ENCODE results near the gene C2CD5.
"Not testable (repeated sequence)": the region's sequence is repeated elsewhere in the genome, so short reads cannot be mapped to it uniquely, and the experiment has no call there.

The C2CD5 gene

DNA sequence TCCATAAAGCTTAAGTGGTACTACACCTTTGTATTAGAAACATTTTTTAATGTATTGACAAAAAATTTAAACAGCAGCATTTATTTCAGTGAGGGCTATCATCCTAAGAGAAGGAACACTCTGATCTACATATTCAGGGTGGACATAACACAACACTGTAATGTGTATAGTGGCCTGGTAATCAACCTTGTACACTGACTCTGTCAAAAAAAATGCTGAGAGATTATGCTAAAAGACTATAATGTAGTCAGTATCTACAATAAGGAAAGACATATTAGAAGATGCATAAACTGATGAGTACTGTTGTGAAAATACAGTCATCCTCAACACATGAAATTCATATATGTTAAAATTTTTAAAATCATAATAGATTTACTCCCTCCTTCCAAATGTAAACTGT is 68.2 kb downstream of the C2CD5 start:
- DNase-seq (ENCODE audit: low spot score), result no peak

DNA sequence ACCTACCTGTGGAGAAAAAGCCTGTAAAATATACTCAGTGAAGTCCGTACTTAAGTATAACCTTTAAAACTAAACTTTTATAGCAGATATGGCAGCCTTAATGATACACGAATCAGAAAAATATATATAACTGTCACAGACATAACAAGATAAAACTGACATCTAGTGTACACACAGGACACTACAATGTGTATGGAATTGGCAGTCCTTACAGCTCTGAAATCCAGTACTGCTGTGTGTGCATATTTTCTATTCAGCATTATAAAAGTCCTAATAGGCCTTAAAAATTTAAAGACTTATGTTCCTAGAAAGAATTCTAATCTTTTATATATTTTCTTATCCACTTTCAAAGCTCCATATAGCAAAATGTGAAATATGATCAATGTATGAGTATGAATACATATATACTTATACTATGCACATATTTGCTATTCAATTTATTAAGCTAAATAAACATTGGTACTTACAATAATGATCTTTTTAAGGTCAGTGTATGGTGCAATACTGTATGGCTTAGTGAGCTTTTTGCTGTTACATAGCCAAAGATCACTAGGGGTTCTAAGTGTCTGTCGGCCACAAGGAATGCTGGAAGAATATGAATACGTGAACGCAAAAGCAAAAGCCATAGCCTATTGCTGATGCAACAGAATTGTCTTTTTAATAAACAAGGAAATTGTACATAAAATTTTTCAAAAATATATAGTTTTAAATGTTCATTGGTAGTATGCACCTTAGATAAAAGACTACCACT is 69.2 kb downstream of the C2CD5 start:
- no peak for DNase-seq (ENCODE audit: low spot score)

DNA sequence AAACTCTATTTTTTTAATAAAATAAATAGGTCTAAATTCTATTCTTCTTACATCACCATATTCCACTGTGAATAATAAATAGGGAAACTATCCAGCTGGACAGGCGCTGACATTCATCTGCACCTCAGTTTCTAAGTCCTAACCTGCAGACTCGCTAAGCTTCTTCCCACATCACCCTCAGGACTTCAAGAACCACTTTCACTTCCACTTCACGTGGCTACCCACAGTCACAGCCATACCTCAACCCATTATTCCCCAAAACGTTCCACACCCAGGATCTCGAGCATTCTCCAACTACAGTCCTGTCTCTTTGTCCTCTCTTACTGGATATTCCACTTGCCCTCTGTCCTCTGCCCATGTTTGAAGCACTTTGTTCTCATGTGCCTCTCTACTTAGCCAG is 71.1 kb downstream of the C2CD5 start:
- no peak for DNase-seq (ENCODE audit: low spot score)

DNA sequence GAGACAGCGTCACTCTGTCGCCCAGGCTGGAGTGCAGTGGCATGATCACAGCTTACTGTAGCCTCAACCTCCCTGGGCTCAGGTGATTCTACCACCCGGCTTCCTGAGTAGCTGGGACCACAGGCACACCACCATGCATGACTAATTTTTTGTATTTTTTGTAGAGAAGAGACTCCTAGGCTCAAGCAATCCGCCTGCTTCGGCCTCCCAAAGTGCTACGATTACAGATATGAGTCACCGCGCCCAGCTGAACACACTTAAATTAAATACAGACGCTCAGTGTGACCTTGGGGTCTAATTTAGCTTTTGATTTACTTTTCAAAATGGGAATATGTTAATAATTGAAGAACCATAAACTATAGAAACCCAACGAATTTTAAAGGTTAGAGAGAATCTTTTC is 77.2 kb downstream of the C2CD5 start:
- no peak for DNase-seq (ENCODE audit: low spot score)

DNA sequence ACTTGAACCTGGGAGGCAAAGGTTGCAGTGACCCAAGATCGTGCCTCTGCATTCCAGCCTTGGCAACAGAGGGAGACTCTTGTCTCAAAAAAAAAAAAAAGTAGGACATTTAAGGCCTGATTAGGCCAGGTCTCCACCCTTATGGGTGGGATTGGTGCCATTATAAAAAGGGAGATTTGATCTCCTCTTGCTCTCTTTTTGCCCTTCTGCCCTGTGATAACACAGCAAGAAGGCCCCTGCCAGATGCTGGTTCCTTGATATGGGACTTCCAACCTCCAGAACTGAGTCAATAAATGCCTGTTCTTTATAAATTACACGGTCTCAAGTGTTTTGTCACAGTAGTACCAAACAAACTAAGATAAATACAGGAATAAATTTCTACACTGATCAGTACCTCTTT is 81.0 kb downstream of the C2CD5 start:
- DNase-seq (ENCODE audit: low spot score), result no peak

- no peak for DNase-seq (ENCODE audit: low spot score)
These were observed 82.6 kb downstream of the C2CD5 start for GRCh38 chr12:22461786-22462185.

GRCh38 chr12:22459838-22460490 is 84.4 kb downstream of the C2CD5 start:
- peak; percentile 49 for DNase-seq (ENCODE audit: low spot score)

DNA sequence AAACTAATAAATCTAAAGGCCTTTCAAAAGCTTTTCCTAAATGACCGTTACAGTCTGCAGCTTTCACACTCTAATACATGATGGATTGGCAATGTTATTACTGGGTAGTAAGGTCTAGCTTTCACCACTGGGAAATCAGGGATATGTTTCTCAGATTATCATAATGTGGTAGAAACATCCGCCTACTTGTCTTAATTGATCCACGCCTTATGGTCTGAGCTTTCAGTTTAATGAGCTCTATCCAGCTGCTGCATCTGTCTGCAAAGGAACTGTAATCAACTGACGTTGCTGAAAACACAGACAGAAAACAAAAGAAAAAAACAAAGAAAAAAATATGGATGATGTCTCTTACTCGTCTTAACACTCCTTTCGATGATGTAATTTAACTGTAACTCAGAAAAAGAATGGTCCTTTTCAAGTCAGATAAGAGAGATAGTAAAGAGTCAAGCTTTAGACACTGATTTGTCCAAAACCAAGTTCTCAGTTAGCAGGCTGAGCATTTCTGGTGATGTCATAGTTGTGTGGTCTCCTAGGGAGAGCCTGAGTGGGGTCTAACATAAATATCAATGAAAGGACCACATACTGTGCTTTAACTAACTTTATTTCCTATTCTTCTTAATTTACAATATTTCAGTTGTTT is 85.9 kb downstream of the C2CD5 start:
- no peak for DNase-seq (ENCODE audit: low spot score)

DNA sequence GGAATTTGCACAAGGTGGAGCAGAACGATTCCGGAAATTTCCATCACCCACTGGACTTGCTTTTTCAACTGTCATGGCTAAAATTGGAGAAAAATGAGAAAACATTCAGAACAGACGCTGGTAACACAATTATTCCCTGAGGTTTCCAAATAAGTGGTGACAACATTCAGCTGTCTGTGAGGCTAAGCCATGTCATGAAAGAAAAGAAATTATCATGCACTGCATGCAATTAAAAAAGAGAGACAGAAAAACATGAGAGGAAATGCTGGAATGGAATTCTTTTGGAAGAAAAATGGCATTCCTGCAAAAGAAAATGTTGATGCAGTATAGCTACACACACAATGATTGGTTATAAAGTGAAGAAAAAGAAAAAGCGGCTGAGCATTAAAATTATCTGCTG is 87.3 kb downstream of the C2CD5 start:
- no peak for DNase-seq (ENCODE audit: low spot score)

DNA sequence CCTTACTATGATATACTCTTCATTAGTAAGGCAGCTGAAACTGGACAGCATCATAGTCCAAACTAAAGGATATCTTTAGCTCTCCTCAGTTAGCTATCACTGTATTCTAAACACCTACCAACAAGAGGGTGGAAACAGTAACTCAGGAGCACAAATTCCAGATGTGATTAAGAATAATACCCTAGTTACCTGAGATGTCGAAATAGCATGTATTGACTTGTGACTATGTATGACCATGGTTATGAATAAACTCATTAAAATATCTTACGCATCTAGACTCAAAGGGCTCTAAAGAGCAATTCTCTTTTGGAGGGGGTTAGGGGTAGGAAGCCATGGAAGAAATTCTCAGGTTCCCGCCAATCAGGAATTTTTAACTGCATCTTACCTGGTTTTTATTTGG is 90.8 kb downstream of the C2CD5 start:
- no peak for DNase-seq (ENCODE audit: low spot score)

DNA sequence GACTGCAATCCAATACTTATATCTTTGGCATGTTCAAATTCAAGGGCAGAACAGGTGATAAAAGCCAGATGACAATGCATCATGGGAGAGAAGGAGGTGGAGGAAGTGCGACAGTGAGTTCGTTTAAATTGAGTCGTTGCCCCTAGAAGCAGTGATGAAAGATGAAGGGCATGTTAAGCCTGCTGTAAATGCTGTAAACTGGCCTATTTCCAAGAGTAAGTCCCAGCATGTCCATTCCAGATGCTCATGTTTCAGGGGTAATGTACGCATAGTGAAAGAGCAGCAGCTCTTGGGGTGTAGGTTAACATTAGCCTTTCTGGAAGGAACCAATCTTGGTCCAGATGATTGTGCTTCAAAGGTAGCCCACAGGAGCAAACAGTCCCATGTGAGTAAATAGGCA is 97.1 kb downstream of the C2CD5 start:
- DNase-seq (ENCODE audit: low spot score), result no peak

DNA sequence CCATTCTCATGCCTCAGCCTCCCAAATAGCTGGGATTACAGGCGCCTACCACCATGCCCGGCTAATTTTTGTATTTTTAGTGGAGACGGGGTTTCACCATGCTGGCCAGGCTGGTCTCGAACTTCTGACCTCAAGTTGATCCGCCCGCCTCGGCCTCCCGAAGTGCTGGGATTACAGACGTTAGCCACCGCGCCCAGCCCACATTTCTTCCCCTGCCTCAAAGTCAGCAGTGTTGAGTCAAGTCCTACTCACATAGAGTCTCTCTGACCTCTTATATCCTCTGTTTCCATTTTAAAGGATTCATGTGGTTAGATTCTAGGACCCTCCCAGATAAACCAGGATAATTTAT is 100.1 kb downstream of the C2CD5 start:
- not testable (repeated sequence) for DNase-seq (ENCODE audit: low spot score)

- DNase-seq (ENCODE audit: low spot score), result peak; percentile 59
These were observed 100.7 kb downstream of the C2CD5 start for GRCh38 chr12:22443379-22444316.

GRCh38 chr12:22437031-22437806 is 107.1 kb downstream of the C2CD5 start:
- DNase-seq (ENCODE audit: low spot score), result no peak

DNA sequence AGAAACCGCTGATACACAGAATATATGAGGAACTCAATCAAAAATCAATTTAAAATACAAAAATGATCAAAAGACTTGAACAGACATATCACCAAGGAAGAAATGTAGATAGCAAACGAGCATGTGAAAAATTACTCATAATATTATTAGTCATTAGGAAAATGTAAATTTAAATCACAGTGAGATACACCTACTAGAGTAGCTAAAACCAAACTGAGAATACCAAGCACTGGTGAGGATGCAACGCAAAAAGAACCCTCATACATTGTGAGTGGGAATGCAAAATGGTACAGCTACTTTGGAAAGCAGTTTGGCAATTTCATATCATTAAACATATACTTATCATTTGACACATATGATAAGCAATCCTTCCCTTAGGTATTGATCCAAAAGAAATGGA is 108.8 kb downstream of the C2CD5 start:
- no peak for DNase-seq (ENCODE audit: low spot score)

GRCh38 chr12:22431693-22432251 is 112.6 kb downstream of the C2CD5 start:
- no peak for DNase-seq (ENCODE audit: low spot score)

DNA sequence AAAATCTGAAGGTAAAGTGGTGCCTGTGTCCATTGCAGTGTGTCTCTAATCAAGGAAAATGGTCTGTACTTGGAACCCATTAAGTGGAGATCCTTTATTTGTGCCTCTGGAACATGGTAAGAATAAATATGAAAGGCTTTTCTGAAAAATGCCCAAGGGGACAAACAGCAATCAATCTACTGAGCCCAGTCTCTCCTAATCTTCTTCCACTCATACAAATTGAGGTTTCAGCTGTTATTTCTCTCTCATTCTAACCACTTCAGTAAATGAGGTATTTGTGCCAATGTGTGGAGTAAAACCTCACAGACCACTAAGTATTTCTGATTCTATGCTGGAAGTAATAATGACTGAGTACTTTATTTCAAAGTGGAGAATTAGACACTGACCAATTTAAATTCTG is 127.5 kb downstream of the C2CD5 start:
- DNase-seq (ENCODE audit: low spot score), result no peak

- no peak for DNase-seq (ENCODE audit: low spot score)
These were observed 128.7 kb downstream of the C2CD5 start for GRCh38 chr12:22415342-22416309.

GRCh38 chr12:22414742-22415141 is 129.6 kb downstream of the C2CD5 start:
- no peak for DNase-seq (ENCODE audit: low spot score)

DNA sequence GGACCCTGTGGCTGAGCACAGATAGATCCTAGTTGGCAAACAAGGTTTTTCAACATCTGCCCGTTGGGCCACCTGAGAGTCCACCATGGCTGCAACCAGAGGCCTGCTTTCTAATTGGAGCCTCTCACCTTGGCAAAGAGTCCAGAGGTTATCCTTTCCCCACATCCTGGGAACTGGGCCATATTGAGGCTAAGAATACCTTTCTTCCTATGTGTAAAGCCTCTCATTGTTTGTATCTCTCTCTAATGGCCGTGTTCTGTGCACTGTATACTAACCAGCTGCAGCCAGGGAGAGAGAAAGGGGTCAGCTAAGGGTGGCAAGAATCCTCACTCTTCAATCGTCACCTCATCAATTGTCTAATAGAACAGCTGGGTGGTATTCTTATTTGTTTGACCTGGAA is 130.8 kb downstream of the C2CD5 start:
- no peak for DNase-seq (ENCODE audit: low spot score)

Measured in hematopoietic multipotent progenitor cell treated with erythropoietin and hydrocortisone succinate and interleukin-3 and kit ligand, for 17 days (in vitro differentiated cells).